GM20431 (cell line): ENCODE data around the gene MRPL44.

Experiments used
- in situ Hi-C: fragments of 300-500 bp; cut with MseI, MboI; formaldehyde crosslinking; loops from one replicate; pipeline ENCODE4 v1.15.0; 2020; ENCODE audit warnings: low sequenced_read_pairs; ENCODE audit not compliant: unreplicated experiment

MRPL44 gene

DNA sequence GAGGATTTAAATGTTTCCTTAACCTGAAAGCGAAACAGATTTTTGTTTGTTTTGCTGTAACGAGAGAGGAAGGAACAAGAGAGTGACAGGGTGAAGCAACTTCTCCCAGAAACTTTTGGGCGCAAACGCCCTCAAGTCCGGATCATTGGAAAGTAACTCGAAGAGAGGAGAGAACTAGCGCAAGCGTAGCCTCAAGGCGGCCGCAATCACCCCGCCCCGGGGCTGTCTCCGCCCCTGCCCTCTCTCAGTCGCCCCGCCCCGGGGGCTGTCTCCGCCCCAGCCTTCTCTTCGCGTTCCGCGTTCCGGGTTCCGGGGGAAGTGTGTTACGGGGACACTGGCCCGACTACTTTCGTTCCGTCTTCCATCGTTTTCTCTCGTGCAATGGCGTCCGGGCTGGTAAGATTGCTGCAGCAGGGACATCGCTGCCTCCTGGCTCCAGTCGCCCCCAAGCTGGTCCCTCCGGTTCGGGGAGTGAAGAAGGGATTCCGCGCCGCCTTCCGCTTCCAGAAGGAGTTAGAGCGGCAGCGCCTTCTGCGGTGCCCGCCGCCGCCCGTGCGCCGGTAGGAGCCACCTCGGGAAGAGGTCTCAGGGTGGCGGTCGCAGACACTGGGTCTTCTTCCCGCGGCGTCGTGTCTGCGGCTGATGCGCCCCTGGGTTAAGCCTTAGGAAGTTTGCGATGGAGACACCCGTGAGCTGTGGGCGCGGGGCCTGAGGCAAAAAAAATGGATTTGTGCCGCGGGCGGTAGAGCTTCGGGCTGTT, at the start of gene MRPL44:
Gene MRPL44, plus strand, starts transcription at position 372 of the 760 bp plus-strand sequence. Its CDS starts 10 bp downstream, at position 382.
- in situ Hi-C loops, result no loop called here

DNA sequence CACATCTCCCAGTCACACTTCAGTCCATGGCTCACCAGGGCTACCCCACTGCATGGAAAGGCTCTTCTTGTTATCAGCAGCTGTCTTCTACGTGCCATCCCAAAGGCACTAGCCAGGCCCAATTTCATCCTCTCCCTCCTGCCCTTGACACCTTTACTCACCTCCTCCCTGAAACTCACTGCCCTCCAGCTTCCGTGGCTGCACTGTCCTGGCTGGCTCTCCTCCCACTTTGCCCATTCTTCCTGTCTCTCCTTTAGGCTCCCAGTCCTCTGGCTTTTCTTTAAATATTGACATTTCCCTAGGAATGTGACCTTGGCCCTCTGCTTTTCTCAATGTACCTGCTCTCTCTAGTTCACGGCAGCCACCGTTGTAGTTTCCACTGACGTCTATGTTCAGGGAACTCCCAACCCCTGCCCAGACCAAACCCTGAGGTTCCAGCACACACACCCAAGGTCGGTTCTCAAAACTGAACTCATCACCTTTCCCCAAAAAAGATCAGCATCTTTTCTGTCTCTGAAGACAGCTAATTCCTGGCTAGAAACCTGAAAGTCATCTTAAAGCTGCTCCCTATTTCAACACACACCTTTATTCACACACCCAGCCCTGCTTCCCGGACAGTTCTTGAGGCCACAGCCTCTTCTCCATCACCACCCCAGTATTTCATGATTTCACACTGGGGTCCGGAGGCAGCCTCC, 48.8 kb upstream of the MRPL44 start:
- in situ Hi-C loops, result no loop called here

DNA sequence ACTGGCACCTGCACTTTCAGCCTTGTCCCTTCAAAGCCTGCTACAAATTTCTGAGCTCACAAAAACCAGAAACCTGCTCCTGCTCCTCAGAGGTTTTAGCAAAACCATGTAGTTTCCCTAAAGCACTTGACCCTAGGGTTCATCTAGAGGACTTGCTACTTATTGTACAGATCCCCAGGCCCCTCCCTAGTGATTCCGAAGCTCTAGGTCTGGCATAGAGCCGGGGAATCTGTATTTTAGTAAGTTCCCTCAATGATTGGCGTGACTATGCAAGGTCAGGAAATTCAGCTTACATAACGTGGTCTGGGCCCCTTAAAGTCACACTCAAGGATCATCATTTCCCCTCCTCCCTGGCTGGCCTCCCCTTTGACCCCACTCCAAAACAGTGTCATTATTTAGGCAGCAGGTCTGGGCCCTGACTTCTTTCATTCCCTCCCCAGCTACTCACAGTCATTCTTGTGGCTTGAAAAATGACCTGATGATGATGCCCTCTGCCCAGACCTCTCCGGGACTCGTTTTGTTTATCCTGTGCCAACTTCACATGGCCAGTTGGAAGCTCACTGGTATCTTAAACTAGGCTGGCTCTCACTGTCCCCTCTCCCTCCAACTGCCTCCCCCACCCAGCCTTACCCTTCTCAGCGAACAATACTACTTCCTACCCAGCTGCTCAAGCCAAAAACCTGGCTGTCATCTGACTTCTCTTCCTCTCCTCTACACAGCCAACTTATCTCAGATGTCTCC, 48.1 kb upstream of the MRPL44 start:
- in situ Hi-C loops, result no loop called here

DNA sequence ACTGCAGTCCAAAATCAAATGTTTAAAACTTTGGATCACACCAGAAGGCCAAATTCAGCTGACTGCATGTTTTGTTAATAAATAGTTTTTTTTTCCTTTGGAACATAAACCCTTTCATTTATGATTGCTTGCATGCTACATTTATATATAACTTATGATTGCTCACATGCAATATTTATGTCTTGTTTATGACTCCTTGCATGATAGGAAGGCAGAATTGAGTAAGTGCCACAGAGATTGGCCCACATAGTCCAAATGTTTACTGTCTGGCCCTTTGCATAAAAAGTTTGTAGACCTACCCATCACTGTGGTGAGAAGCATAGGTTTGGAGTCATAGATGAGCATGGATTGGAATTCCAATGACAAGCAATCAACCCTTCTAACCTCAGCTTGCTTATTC, 42.9 kb upstream of the MRPL44 start:
- in situ Hi-C loops, result no loop called here

DNA sequence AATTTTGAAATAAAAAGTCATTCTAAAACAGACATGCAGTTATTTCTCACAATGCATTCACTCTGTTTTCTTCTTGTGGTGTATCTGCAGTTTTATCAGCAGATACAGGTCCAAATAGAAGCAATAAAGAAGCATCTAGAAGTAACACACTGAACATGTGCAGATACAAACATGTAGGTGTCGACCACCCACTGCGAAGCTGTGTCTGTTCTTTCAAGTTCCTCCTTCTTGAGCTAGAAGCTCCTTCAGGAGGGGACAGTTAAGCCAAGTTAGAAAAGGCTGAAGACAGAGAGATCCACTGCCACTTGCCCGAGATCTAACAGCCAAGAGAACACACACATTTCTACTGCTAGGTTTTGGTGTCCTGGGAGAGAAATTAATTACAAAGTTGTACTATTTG, 42.2 kb upstream of the MRPL44 start:
- in situ Hi-C loops, result no loop called here

DNA sequence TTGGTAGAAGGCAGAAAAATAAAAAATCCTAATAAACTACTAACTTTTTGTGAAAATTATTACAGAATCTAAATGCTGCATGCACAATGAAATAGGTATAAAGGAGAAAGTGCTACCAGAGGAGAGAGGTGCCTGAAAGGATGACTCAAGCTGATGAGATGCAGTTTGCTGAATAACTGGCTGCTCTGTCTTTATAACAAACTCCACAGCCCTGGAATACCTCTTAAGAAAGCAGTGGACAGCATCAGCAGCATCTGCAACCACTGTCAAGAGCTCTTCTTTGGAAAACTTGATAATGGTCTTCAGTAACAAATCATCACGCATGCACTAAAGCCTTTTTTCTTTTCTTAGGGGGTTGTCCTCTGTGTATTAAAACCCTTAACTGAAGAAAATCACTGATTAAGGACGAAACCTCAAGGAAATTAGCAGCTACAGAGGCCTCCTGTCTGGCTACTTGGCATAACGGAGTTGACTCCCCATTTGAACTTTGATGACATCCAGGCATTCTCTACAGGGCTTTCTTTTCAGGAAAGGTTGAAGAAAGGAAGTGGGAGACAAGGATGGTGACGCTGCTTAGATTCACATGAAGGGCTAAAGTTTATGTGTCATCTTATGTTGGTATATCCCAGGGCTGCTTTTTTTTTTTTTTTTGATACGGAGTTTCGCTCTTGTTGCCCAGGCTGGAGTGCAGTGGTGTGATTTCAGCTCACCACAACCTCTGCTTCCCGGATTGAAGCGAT, 40.9 kb upstream of the MRPL44 start:
- in situ Hi-C loops, result no loop called here

DNA sequence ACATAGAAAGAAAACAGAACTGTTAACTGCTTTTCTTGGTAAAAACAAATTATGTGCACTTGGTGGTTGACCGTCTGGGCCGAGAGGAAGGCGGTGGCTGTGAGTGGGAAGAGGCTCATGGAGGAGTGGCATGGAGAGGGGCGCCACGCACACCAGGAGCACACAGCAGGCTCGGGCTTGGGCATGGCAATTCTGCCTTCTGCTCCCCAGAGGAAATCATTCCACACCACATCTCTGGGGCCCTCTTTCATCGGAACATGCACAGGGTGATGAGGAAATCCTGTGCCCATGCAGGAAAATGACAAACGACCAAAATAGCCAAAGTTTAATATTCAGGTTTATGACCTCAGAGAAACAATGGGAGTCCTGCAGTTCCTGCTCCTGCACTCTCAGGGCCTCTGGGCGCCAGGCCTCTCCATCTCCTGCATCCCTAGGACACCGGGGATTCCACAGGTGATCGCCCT, 38.6 kb upstream of the MRPL44 start:
- in situ Hi-C loops, result no loop called here

DNA sequence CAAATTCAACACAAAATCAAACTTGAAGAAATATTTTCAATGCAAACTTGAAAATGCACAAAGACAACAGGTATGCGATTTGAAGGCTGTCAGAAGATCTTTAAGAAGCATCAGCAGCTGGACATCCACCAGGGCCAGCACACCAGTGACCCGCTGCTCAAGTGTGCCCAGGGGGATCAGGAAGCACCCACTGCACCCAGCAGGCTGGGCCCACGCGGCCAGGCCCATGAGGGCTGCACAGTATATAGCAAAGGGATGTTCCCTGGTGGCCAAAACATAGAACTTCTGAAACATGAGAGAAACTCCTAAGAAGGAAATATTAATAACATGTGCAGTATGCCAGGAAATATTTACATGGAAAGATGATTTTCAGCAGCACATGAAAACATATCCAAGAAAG, 37.2 kb upstream of the MRPL44 start:
- in situ Hi-C loops, result no loop called here

DNA sequence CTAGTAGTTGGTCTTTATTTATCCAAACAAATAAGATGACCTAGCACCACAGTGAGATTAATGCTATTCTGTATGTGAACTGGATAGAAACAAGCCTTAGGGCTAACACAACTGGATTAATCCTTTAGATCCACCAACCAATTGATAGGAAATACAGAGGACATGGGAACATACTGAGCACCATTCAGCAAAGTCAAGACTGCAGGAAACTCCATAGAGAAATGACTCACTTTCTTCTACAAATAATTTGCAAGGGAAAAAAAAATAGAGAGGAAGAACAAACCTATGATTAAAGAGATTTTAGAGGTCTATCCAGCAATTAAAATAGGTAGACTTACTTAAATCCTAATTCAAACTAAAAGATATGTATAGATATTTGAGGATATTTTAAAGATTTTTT, 36.1 kb upstream of the MRPL44 start:
- in situ Hi-C loops, result no loop called here

DNA sequence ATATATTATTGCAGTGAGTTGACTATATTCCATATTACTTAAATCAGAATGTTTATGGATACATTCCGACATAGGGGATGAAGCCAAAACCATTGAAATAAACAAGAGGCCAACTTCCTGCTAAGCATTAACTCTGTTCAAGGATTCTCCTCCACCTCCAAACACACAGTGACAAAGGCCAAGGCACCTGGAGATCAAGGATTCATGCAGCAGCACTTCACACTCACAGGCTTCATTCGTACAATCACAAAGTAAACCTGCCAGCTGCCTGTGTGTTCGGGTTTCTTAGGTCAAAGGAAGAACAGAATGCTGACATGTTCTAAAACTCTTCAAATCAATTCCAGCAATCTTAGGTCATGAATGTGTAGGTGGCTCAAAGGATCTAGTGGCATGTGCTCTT, 35.0 kb upstream of the MRPL44 start:
- in situ Hi-C loops, result no loop called here

DNA sequence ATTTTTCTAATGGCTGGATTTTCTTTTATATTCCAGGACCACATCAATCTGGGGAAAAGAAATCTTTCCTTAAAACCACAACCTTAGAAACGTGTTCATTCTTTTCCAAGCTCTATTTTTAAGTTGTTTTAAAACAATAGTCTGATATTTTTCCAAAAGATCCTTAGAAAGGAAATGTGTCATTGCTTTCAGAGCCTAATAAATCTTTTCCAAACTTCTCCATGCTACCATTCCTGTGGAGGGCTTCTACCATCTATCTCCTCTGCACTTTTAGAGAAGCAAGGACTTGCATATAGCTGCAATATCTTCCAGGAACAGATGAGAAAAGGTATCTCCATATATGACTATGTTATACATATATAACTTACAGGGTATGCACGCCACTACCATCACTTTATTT, 33.3 kb upstream of the MRPL44 start:
- in situ Hi-C loops, result no loop called here

DNA sequence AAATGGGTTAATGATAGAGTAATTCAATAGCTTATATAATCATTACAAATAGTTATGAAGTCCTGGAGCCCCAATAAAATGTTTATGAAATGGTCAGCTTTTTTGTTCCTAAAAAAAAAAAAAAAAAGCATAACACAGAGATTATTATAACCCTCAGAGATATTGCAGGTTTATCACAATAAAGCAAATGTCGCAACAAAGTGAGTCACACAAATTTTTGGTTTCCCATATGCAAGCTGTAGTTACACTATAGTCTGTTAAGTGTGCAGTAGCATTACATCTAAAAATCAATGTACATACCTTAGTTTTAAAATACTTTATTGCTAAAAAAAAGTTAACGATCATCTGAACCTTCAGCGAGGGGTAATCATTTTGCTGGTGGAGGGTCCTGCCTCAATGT, 32.2 kb upstream of the MRPL44 start:
- in situ Hi-C loops, result no loop called here

DNA sequence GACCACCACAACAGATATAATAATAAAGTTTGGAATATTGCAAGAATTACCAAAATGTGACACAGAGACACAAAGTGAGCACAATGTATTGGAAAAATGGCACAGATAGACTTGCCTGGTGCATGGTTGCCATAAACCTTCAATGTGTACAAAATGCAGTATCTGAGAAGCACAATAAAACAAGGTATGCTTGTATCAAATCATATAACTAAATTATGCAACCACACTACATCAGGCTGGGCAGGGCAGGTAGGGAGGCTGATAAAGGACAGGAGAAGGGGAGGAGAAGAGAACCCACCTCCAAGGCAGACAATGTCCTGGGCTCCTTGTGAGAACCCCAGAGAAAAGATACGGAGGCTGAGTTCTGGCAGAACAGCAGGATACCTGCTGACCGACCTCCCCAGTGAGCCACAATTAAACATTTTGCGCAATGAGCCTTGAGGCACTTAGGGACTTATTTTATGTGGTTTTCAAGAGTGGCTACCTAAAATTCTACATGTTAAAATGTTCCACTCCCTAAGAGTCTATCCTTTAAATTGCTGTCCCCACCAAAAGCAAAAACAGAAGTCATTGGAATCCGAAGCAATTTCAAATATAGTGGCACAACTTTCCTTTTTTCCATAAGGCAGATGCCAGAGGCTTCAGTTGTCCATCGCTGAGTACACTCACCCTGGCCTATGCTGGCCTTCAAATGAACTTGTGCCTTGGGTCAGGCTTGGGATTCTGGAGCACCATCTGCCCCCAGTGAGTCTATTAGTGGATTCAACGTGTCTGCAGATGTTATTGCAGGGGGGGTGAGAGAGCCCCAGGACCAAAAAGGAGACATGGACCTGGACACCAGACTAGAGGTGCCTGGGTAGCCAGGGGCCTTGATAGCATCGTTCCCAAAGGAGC, 28.9 kb upstream of the MRPL44 start:
- in situ Hi-C loops, result no loop called here

DNA sequence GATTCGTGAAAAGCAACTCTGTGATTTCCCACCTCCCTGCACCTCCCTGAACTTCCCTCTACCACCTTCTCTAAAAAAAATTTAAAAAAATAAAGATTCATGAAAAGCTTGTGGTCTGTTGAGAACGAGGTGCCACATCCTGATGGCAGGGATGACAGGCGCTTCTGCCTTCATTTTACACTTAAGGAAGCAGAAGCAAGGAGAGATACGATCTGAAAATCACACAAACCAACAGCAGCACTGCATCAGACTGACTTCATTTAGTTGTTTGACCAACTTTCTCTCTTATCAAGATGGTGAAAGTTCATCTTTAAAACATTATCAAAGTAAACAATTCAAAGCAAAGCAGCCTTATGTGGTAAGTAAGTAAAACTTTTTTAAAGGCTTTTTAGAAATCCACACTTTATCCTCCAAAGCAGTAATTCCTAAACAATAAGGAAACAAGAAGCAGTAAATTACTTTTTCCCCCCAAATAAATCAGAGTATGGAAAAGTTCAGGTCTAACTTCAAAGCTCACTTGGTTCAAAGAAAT, 27.6 kb upstream of the MRPL44 start:
- in situ Hi-C loops, result no loop called here

DNA sequence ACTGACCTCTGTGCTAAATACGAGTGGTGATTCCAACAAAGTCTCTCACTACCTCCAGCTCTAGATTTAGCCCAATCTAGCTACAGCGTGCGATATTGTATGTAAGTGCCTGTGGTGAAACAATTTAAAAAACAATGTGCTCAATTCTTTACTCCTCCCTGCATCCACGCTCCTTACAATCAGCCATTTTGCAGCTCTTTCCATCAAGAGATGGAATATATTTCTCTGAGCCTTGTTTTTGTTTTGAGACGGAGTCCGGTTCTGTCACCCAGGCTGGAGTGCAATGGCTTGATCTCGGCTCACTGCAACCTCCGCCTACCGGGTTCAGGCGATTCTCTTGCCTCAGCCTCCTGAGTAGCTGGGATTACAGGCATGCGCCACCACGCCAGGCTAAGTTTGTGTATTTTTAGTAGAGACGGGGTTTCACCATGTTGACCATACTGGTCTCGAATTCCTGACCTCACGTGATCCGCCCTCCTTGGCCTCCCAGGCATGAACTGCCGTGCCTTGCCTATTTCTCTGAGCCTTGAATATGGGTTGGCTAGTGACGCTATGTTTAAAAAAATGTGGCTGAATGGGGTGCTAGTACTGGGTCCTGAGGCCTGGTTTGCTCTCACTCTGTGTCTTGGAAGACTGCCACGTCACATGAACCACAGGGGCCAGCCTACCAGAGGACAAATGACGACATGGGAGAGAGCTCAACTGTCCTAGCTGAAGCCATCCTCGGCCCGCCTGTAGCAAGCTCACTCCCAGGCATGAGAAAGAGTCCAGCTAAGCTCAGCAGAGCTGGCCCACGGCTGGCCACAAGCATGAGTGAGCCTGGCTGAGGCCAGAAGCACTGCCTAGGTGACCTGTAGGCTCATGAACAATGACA, 26.9 kb upstream of the MRPL44 start:
- in situ Hi-C loops, result no loop called here

DNA sequence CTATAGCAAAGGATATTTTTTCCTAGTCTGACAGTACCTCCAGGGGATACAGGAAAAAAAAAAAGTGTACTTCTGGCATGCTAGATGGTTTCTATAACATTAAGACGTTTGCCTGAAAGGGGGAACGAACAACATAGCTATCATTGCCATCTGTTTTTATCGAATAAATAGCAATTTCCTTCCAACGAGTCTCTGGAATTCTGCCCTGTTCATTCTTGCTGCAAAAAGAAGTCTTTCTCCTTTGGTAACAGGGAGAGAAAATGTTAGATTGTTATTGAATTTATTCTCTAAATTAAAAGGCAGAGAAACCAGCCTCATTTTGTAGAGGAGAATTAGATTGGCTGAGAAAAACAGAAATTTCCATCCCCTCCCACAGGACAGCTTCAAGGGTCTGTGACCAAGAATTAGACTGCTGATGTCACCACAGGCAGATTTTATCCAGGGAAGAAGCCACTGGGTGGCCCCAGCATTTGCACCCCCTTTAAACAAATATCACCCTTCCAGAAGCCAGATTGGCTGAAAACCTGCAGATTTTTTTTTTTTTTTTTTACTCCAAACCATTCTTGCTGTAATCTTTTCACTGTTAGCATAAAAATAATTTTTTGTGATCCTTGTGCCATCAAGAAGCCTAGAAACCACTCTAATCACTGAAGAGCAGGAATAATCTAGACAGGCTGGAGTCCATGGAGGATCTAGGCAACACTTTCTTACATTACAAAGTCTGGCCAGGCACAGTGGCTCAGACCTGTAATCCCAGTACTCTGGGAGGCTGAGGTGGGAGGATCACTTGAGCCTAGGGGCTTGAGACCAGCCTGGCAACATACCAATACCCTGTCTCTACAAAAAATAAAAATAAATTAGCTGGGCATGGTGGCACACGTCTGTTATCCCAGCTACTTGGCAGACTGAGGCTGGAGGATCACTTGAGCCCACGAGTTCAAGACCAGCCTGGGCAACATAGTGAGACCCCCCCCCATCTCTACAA, 24.2 kb upstream of the MRPL44 start:
- in situ Hi-C loops, result no loop called here

DNA sequence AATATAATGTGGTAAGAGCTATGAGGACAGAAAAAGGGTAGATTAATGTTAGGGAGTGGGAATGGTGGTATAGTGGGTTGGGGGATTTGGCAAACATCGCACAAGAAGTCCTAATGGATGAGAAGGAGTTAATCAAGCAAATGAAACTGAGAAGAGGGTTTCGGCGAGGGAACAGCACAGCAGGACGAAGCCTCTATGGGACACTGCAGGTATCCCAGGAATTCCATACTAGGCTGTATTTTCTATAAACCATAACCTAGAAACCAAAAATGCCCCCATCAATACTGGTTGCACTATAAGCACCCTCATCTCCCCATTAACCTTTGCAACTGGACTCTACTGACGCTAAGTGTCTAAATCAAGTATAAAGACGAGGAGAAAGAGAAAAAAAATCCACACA, 22.4 kb upstream of the MRPL44 start:
- in situ Hi-C loops, result no loop called here
